Measurements from ENCODE around the gene FLT3LG.

The FLT3LG gene

DNA sequence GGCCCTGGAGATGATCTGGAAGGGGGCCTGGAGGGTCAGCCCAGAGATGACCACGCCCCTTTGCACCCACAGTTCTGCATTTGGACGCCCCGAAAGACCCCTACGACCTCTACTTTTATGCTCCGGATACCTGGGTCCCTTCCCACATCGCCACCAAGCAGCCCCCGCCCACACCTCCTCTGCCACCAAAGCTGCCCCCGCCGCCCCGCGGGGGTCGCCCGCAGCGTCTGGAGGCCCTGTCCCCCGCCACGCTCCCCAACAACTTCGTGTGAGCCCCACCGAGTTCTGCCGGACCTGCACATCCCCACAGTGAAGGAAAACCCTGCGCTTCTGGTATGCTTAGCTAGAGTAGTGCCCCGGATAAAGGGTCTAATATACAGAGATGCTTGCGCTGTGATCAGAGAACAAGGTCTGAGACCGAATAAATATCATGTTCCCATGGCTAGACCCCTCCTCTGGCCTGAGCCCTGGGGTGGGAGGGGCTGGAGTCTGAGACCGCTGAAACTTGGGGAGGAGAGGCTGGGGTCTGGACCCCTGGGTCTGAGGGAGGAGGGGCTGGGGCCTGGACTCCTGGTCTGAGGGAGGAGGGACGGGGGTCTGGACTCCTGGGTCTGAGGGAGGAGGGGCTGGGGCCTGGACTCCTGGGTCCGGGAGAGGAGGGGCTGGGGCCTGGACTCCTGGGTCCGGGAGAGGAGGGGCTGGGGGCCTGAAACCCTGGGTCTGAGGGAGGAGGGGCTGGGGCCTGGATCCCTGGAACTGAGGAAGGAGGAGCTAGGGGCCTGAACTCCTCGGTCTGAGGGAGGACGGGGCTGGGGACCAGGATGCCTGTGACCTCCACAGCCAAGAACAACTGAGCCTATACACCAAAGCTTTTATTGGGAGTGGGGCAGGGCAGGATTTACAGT is 45.2 kb upstream of the FLT3LG start:
- TF ChIP-seq, protein P1, sequence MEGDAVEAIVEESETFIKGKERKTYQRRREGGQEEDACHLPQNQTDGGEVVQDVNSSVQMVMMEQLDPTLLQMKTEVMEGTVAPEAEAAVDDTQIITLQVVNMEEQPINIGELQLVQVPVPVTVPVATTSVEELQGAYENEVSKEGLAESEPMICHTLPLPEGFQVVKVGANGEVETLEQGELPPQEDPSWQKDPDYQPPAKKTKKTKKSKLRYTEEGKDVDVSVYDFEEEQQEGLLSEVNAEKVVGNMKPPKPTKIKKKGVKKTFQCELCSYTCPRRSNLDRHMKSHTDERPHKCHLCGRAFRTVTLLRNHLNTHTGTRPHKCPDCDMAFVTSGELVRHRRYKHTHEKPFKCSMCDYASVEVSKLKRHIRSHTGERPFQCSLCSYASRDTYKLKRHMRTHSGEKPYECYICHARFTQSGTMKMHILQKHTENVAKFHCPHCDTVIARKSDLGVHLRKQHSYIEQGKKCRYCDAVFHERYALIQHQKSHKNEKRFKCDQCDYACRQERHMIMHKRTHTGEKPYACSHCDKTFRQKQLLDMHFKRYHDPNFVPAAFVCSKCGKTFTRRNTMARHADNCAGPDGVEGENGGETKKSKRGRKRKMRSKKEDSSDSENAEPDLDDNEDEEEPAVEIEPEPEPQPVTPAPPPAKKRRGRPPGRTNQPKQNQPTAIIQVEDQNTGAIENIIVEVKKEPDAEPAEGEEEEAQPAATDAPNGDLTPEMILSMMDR (IDR thresholded peaks at IDR 0.05; ENCODE audit: control extremely low read depth, extremely low read depth, low read depth, missing control alignments), result no peak
- ChIA-PET CTCF (interaction anchor here (1.4 to 3.0 kb wide), 4 partner anchors 11 to 42 kb away, joined by 4 to 11 read pairs (median 6); no protein-coding TSS in a partner anchor), POLR2A (interaction anchor here (0.5 kb wide), 1 partner anchor 23 kb away, joined by 4 read pairs; the partner anchor contains the start of gene PIH1D1)
- DNase-seq (ENCODE audit: extremely low spot score), result no peak

DNA sequence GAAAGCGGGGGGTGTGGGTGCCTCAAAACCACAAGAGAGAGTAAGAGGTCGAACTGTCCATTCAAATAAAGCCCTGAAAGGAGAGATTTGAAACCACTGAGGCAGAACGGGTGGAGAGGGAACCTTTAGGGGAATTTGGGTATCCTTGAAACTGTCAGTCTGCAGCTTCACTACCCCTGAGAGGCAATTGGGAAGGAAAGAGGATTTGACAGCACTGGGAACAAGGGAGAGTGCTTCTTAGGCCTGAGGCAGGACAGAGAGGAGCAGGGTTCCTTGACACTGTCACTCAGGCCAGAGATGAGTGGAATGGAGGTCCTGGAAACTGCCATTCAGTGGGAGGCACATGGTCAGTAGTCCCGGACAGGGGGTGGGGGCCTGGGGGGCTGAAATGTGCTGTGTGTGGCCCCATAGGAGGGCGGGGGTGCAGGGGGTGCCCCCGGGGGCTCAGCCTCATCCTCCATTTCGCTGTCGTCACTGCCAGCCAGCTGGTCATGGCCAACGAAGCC is 43.8 kb upstream of the FLT3LG start:
- POLR2A ChIA-PET, result interaction anchor here (0.5 kb wide), 1 partner anchor 72 kb away, joined by 3 read pairs; no protein-coding TSS in a partner anchor

DNA sequence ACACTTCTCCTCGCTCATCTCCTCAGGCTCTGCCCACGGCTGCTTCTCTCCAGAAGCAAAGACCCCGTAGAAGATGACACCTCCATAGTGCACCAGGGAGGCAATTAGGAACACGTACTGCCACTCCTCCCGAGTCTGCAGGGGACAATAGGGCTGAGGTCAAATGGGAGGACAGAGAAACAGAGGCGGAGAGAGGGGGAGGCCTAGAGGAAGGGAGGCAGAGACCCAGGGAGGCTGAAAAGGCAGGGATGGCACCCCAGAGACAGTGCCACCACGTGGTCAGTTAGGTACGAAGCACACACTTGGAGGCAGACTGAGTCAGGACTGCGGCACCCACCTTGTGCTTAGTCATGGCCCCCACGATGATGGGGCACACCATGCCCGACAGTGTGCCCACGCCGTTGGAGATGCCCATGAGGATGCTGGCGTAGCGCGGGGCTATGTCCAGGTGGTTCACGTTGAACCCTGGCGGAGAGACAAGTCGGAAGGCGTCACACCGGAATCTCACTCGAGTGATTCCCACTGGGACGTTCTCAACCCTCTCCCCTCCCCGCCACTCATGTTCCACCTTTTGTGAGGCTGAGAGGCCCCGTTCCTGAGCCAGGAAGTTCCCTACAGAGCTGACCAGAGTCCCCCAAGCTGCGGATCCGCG is 43.2 kb upstream of the FLT3LG start:
- TF ChIP-seq, protein P1 (IDR thresholded peaks at IDR 0.05; ENCODE audit: control extremely low read depth, extremely low read depth, low read depth, missing control alignments), result no peak
- ChIA-PET POLR2A (no interaction called here), CTCF (interaction anchor here (0.8 to 3.0 kb wide), 4 partner anchors 13 to 49 kb away, joined by 3 to 11 read pairs (median 3); no protein-coding TSS in a partner anchor)
- peak; percentile 61 for DNase-seq (ENCODE audit: extremely low spot score)

More for the DNA sequence above, 43.8 kb upstream of the FLT3LG start:
- no peak for DNase-seq (ENCODE audit: extremely low spot score)
- CTCF ChIA-PET, result interaction anchor here (0.7 to 3.0 kb wide), 6 partner anchors 12 to 49 kb away, joined by 3 to 11 read pairs (median 4); no protein-coding TSS in a partner anchor
- TF ChIP-seq, protein P1 (IDR thresholded peaks at IDR 0.05; ENCODE audit: control extremely low read depth, extremely low read depth, low read depth, missing control alignments), result no peak

DNA sequence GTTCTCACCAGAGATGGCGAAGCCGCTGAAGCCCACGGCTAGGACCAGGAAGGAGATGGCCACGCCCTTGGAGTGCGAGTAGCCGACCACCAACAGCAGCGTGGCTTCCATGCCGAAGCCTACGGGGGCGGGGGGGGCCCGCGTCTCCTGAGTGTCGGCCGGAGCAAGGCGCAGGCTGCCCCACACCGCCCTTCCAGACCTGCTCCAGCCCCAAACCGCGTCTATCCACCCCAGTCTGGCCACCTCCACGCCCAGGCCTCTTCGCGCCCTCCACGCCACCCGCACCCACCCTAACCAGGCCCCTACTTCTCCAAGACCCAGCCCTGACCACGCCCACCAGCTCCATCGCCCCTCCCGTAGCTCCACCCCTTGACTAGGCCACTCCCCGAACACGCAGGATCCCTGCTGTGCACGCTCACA is 42.7 kb upstream of the FLT3LG start:
- TF ChIP-seq, protein P1 (IDR thresholded peaks at IDR 0.05; ENCODE audit: control extremely low read depth, extremely low read depth, low read depth, missing control alignments), result no peak
- peak; percentile 29 for DNase-seq (ENCODE audit: extremely low spot score)
- ChIA-PET POLR2A (no interaction called here), CTCF (interaction anchor here (0.8 to 3.0 kb wide), 2 partner anchors 13 to 28 kb away, joined by 3 to 11 read pairs; no protein-coding TSS in a partner anchor)

DNA sequence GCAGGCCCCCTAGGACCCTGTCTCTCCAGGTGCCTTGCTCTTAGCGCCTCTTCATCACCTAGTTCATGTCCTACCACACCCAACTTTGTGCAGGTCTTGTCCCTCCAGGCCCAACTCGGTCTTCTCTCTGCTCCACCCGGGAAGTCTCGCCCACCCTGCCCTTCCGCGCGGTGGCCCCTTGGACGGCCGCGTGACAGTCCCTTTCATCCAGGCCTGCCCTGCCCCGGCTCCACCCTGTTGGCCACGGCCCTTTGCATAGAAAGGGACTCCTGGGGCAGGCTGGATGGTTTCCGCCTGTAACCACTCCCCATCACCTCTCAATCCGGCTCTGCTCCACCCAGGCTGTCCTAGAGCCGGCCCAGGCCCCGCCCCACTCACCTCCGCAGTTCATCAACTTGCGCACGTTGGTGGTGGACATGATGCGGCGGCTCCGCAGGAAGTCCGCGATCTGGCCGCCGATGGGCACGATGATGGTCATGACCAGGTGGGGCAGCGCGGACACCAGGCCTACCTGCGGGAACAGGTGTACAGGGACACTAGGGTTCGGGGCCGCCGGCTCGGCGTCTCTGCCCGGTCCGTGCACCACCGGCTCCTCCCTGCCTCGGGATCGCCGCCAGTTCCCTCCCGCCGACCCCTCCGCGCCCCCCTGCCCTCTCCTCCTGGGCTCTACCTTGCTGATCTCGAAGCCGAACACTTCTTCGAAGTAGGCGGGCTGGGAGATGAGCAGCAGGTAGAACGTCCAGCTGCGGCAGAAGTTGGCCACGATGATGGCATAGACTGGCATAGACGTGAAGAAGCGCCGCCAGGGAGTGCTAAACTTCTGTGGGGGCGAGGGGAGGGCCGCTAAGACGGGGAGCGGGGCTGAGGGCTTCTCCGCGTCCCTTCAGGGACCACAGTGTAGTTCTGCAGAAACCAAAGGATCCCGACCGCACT is 41.6 kb upstream of the FLT3LG start:
- ChIA-PET CTCF (interaction anchor here (3.0 kb wide), 1 partner anchor 14 kb away, joined by 11 read pairs; no protein-coding TSS in a partner anchor), POLR2A (no interaction called here)
- peak; percentile 39 for DNase-seq (ENCODE audit: extremely low spot score)
- TF ChIP-seq, protein P1 (IDR thresholded peaks at IDR 0.05; ENCODE audit: control extremely low read depth, extremely low read depth, low read depth, missing control alignments), result no peak

Data from GM10248 (cell line).